ENCODE measurements around the gene DICER1.

Gene DICER1

DNA sequence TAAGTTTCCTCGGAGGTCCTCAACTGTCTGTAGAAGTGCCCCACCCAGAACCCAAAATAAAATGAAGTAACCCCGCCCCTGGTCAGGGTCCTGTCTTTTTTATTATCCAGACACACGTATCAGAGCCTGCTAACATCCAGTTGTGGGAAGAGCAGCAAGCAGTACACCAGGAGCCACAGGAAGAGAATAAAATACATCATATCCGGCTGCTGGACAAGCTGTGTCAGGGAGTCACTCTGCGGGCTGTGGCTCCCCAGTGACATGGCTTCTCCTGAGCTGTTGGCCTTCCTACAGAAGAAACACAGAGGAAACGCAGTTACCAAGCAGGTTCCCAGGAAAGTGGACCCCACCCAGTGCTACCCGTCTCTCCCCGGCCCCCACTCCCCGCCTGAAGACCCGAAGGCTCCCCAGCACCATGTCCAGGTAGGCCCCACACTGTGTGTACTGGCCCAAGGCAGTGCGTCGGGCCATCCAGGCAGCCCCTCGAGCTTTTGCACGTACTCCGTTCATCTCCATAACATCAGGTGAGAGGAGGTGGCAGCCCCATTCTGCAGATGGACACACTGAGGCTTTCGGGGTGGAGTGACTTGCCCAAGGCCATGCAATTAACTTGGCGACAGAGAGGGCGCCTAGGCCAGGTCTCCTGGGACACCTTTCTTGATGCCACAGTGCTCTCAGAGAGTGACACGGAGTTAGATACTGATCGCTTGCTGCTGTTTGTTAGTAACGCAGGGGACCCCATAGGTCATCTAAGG lies 34.3 kb upstream of the DICER1 start:
- in situ Hi-C loops (cut with HindIII; ENCODE audit: low sequenced_read_pairs) = no loop called here
- DNase-seq (ENCODE audit: low read depth, low spot score) = no peak
- no peak overlapping the region for H3K4me3 ChIP-seq (ENCODE audit: low read depth, low read length)
- TF ChIP-seq, protein P1, sequence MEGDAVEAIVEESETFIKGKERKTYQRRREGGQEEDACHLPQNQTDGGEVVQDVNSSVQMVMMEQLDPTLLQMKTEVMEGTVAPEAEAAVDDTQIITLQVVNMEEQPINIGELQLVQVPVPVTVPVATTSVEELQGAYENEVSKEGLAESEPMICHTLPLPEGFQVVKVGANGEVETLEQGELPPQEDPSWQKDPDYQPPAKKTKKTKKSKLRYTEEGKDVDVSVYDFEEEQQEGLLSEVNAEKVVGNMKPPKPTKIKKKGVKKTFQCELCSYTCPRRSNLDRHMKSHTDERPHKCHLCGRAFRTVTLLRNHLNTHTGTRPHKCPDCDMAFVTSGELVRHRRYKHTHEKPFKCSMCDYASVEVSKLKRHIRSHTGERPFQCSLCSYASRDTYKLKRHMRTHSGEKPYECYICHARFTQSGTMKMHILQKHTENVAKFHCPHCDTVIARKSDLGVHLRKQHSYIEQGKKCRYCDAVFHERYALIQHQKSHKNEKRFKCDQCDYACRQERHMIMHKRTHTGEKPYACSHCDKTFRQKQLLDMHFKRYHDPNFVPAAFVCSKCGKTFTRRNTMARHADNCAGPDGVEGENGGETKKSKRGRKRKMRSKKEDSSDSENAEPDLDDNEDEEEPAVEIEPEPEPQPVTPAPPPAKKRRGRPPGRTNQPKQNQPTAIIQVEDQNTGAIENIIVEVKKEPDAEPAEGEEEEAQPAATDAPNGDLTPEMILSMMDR (IDR thresholded peaks at IDR 0.05; ENCODE audit: low read depth, low read length) = no peak

DNA sequence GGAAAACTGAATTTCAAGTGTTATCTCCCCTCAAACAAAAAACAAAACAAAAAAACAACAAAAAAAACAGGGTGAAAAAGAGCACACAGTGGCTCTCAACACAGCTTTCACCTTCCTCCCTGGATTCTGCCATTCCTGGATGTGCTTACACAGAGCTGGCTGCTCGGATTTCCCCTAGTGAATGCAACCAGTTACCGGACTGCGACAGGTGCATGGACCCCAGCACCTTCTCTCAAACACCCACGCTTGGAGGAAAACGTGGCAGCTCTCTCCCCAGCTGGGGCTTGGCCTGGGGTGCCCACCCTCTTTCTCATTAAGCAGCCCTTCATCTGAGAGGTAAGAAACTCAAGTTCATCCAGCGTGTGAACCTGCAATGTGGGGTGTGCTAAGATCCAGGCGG lies 33.5 kb upstream of the DICER1 start:
- TF ChIP-seq, protein P1 (IDR thresholded peaks at IDR 0.05; ENCODE audit: low read depth, low read length) = no peak
- DNase-seq (ENCODE audit: low read depth, low spot score) = no peak
- no peak overlapping the region for H3K4me3 ChIP-seq (ENCODE audit: low read depth, low read length)
- in situ Hi-C loops (cut with HindIII; ENCODE audit: low sequenced_read_pairs) = no loop called here

DNA sequence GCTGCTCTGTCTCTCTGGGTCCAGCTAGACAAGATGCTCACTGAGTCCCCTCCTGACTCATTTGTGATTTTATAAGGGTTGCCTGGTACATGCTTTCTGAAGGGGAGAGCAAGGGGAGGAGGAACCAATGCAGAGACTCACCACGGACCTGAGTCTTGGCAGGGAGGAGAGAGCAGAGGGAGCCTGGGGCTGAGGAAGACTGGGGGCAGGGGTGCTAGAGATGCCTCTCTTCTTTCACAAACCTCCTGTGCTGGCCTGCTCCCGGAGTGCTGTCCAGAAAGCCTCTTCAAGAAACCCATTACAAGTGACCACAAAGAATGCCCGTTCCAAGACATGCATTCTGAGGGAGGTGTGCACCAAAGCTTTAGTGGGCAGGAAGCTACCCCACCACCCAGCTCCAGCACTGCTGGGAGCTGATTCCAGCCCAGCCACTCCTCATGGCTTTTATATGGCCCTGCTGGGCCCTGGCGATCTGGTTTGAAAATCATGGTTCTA lies 33.1 kb upstream of the DICER1 start:
- no peak overlapping the region for H3K4me3 ChIP-seq (ENCODE audit: low read depth, low read length)
- in situ Hi-C loops (cut with HindIII; ENCODE audit: low sequenced_read_pairs) = no loop called here
- DNase-seq (ENCODE audit: low read depth, low spot score) = peak; percentile 13
- TF ChIP-seq, protein P1 (IDR thresholded peaks at IDR 0.05; ENCODE audit: low read depth, low read length) = no peak

DNA sequence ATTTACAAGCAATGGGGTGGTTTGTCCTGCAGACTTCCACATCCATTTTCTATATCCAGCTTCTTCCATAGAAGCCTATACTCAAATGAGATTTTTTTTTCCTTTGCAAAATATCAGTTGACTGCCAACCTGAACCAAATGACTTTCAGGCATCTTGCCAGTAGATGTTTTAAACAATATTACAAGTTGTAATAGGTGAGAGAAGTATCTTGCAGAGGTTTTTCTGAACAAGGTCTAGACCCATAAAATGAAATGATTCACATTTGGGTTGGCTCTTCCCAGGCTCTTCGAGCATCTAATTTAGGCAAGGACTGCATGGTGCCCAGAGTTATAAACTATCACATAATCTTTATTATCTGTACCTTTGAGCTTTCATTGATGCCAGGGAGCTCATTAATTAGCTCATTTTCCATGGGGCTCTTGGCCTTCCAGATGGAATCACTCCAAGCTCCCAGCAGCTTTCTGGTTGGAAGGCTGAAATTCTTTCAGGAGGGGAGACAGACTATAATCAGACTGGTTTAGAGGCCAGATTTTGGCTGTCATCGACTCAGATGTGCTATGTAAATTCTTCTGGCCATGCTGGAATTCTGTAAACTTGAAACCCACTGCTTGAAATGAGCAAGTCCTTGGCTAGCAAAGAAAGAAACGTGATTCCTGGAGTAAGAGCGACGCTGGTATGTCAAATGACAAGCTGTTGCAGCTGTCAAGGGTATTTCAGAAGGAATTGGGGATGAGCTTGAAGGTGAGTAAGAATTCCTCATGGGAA lies 32.2 kb upstream of the DICER1 start:
- in situ Hi-C loops (cut with HindIII; ENCODE audit: low sequenced_read_pairs) = no loop called here

DNA sequence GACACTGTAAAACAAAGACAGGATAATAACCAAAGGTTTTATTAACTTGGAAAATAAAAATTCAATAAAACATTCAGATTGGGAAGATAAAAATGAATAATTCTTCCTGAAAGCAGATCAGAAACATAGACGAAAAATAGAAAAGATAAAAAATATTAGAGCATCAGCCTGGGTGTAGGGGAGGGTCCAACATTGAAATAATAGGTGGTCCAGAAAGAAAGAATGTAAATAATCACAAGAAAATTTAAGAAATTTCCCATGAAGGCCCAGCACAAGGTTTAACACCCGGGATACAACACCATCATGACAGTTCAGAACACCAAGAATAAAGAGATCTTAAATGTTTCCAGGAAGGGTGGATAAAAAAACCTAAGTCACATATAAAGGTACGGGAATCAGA lies 31.1 kb upstream of the DICER1 start:
- TF ChIP-seq, protein P1 (IDR thresholded peaks at IDR 0.05; ENCODE audit: low read depth, low read length) = no peak
- in situ Hi-C loops (cut with HindIII; ENCODE audit: low sequenced_read_pairs) = no loop called here
- no peak for DNase-seq (ENCODE audit: low read depth, low spot score)
- no peak overlapping the region for H3K4me3 ChIP-seq (ENCODE audit: low read depth, low read length)

More for the DNA sequence above, 32.2 kb upstream of the DICER1 start:
- no peak overlapping the region for H3K4me3 ChIP-seq (ENCODE audit: low read depth, low read length)
- TF ChIP-seq, protein P1 (IDR thresholded peaks at IDR 0.05; ENCODE audit: low read depth, low read length) = no peak
- peak; percentile 3 for DNase-seq (ENCODE audit: low read depth, low spot score)

DNA sequence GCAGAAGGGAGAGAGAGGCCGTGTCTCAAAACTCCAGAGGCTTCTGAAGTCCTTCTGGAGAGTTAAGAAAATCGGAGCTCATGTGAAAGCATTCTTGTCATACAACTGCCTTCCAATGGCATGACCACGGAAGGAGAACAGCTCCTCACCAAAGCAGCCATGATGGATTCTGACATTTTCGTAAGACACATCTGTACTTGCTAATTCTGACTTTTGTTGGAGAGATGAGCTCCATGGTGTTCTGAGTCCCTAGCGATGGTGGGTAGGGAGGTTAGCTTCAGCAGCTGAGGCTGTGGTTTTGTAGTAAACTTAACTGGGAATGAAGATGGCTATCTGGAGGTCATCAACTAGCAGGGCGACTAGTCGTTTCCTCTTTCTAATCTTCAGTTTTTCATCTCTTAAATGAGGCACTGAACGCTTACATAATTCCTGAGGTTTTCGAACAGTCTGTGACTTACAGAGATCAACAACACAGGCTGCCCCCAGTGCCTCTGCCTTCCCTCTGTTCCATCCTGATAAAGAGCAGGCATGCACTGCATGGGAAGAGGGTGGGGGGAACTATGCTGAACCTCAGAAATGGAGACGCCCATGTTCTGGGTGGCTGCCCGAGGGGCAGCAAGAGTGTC lies 28.6 kb upstream of the DICER1 start:
- TF ChIP-seq, protein P1 (IDR thresholded peaks at IDR 0.05; ENCODE audit: low read depth, low read length) = no peak
- no peak for DNase-seq (ENCODE audit: low read depth, low spot score)
- in situ Hi-C loops (cut with HindIII; ENCODE audit: low sequenced_read_pairs) = no loop called here
- no peak overlapping the region for H3K4me3 ChIP-seq (ENCODE audit: low read depth, low read length)

Data from astrocyte of the spinal cord (primary cell).